Body of pancreas (tissue), 4 donors: ENCODE measurements around the gene TSPAN15.

Experiments
- CTCF ChIP-seq, 7 experiments: fragments of 450-650 bp in 4 of 7; fragments of 200-600 bp in 3 of 7; sonication (generic) in 3 of 7; IDR thresholded peaks; one replicate each; pipeline ENCODE4 v1.5.1; 2016 to 2019; ENCODE audit warnings: antibody characterized with exemption in 7 of 7
- POLR2A ChIP-seq, 3 donors: fragments of 450-650 bp; IDR thresholded peaks; one replicate each; pipeline ENCODE4 v1.6.1; 2016; ENCODE audit warnings: antibody characterized with exemption in 3 of 3, mild to moderate bottlenecking in 2 of 3

GRCh38 chr10:69409176-69409495 lies 42.1 kb upstream of the TSPAN15 start:
- no peak for TF ChIP-seq POLR2A (IDR thresholded peaks at IDR 0.05)
- TF ChIP-seq CTCF (IDR thresholded peaks at IDR 0.05) = no peak
